ENCODE results near the gene ANKRA2. TPM values are rescaled to one million over a fixed set of nuclear protein-coding genes. Genes with fewer than 3 reads are reported as not detected.

The ANKRA2 gene
- total and polyA plus RNA-seq, 4 experiments from 2014 or later: 15.9 to 59.4 (median 40.2) TPM

- no peak for DNase-seq
- Histone ChIP-seq H3K9me3 (ENCODE audit: control insufficient read depth in 1 of 2, low read length in 2 of 2) (no peaks in the 10 kb centered on the region), H3K36me3 (ENCODE audit: insufficient read depth, low read length) (peaks cover 20% of the 10 kb centered on the region), H3K4me1 (ENCODE audit: insufficient read depth, low read length) (no peaks in the 10 kb centered on the region), H3K27ac (ENCODE audit: low read depth, low read length) (no peak overlapping the region), H3K4me3 (ENCODE audit: low read length in 2 of 2) (no peak overlapping the region), H3K27me3 (ENCODE audit: insufficient read depth, low read length) (no peaks in the 10 kb centered on the region)
- ChIA-PET POLR2A (ENCODE audit: partially characterized antibody) (no interaction called here), CTCF (ENCODE audit: partially characterized antibody) (no interaction called here)
- Mint-ChIP-seq H3K36me3 (peaks cover 18 to 23% of the 10 kb centered on the region in 2 donors), H3K4me1 (peaks cover 0 to 1% (median 0%) of the 10 kb centered on the region in 4 donors), H3K4me3 (no peak overlapping the region), H3K27me3 (peaks cover 0 to 5% of the 10 kb centered on the region in 2 donors), H3K9me3 (no peaks in the 10 kb centered on the region), H3K27ac (no peak overlapping the region)
- intact Hi-C loops (cut with micrococcal nuclease): no loop called here
Observed at GRCh38 chr5:73550016-73550415, 15.4 kb downstream of the ANKRA2 start.

- Mint-ChIP-seq H3K36me3 (no peaks in the 10 kb centered on the region), H3K4me3 (no peak overlapping the region), H3K4me1 (no peaks in the 10 kb centered on the region), H3K27me3 (peaks cover 10 to 24% of the 10 kb centered on the region in 2 donors), H3K27ac (no peak overlapping the region), H3K9me3 (no peaks in the 10 kb centered on the region)
- no peaks in the 10 kb centered on the region for H3K9me3 ChIP-seq (ENCODE audit: control insufficient read depth in 1 of 2, low read length in 2 of 2)
- H3K4me1 ChIP-seq (ENCODE audit: insufficient read depth, low read length): no peaks in the 10 kb centered on the region
- intact Hi-C loops (cut with micrococcal nuclease): no loop called here
- H3K27me3 ChIP-seq (ENCODE audit: insufficient read depth, low read length): no peaks in the 10 kb centered on the region
- ChIA-PET POLR2A (ENCODE audit: partially characterized antibody) (no interaction called here), CTCF (ENCODE audit: partially characterized antibody) (interaction anchor here (1.7 kb wide), 1 partner anchor 9 kb away, joined by 5 read pairs; no protein-coding TSS in a partner anchor)
- H3K27ac ChIP-seq (ENCODE audit: low read depth, low read length): no peak overlapping the region
- H3K36me3 ChIP-seq (ENCODE audit: insufficient read depth, low read length): no peaks in the 10 kb centered on the region
- DNase-seq: no peak
- H3K4me3 ChIP-seq (ENCODE audit: low read length in 2 of 2): no peak overlapping the region
Observed at GRCh38 chr5:73545403-73545779, 20.0 kb downstream of the ANKRA2 start.

- Mint-ChIP-seq H3K27ac (no peak overlapping the region), H3K4me1 (no peaks in the 10 kb centered on the region), H3K27me3 (peaks cover 12 to 30% of the 10 kb centered on the region in 2 donors), H3K36me3 (no peaks in the 10 kb centered on the region), H3K9me3 (no peaks in the 10 kb centered on the region), H3K4me3 (no peak overlapping the region)
- DNase-seq: no peak
- intact Hi-C loops (cut with micrococcal nuclease): no loop called here
- Histone ChIP-seq H3K9me3 (ENCODE audit: control insufficient read depth in 1 of 2, low read length in 2 of 2) (no peaks in the 10 kb centered on the region), H3K27me3 (ENCODE audit: insufficient read depth, low read length) (no peaks in the 10 kb centered on the region), H3K36me3 (ENCODE audit: insufficient read depth, low read length) (no peaks in the 10 kb centered on the region), H3K4me1 (ENCODE audit: insufficient read depth, low read length) (no peaks in the 10 kb centered on the region), H3K27ac (ENCODE audit: low read depth, low read length) (no peak overlapping the region), H3K4me3 (ENCODE audit: low read length in 2 of 2) (no peak overlapping the region)
- ChIA-PET POLR2A (ENCODE audit: partially characterized antibody) (no interaction called here), CTCF (ENCODE audit: partially characterized antibody) (interaction anchor here (1.3 to 1.5 kb wide), 2 partner anchors 10 to 15 kb away, joined by 3 to 4 read pairs; no protein-coding TSS in a partner anchor)
Observed at GRCh38 chr5:73544429-73545402, 20.7 kb downstream of the ANKRA2 start.

DNA sequence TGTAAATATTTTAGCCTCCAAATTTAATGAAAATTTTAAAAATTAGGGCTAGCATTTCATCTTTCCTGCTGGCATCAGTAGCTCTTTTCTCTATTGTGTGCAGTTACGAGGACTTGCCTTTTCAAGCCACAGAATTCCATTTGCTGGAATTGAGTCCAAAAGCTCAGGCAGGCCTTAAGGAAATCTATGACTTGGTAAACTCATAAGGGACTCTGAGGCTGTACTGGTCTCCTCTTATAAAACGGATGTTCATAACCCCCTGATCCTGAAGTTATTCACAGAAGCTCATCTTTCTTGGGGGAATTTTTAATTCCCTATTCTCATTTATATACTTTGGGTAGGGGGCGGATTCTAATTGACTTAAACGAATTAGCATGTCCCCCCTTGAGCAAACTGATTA, 23.4 kb downstream of the ANKRA2 start:
- H3K36me3 ChIP-seq (ENCODE audit: insufficient read depth, low read length): no peaks in the 10 kb centered on the region
- no peak overlapping the region for H3K4me3 ChIP-seq (ENCODE audit: low read length in 2 of 2)
- Mint-ChIP-seq H3K4me3 (no peak overlapping the region), H3K9me3 (no peaks in the 10 kb centered on the region), H3K27me3 (peaks cover 12 to 31% of the 10 kb centered on the region in 2 donors), H3K27ac (no peak overlapping the region), H3K36me3 (no peaks in the 10 kb centered on the region), H3K4me1 (no peaks in the 10 kb centered on the region)
- H3K4me1 ChIP-seq (ENCODE audit: insufficient read depth, low read length): no peaks in the 10 kb centered on the region
- CTCF ChIA-PET (ENCODE audit: partially characterized antibody): interaction anchor here (1.2 kb wide), 2 partner anchors 21 to 26 kb away, joined by 3 read pairs; no protein-coding TSS in a partner anchor
- DNase-seq: no peak
- H3K9me3 ChIP-seq (ENCODE audit: control insufficient read depth in 1 of 2, low read length in 2 of 2): no peaks in the 10 kb centered on the region
- H3K27me3 ChIP-seq (ENCODE audit: insufficient read depth, low read length): no peaks in the 10 kb centered on the region
- intact Hi-C loops (cut with micrococcal nuclease): no loop called here
- H3K27ac ChIP-seq (ENCODE audit: low read depth, low read length): no peak overlapping the region
- POLR2A ChIA-PET (ENCODE audit: partially characterized antibody): interaction anchor here (1.2 kb wide), 1 partner anchor 23 kb away, joined by 3 read pairs; the partner anchor contains the start of gene ANKRA2

- H3K4me3 Mint-ChIP-seq: no peak overlapping the region
- CTCF ChIA-PET (ENCODE audit: partially characterized antibody): interaction anchor here (7.1 kb wide), 1 partner anchor 21 kb away, joined by 143 read pairs; no protein-coding TSS in a partner anchor
- no peaks in the 10 kb centered on the region for H3K36me3 Mint-ChIP-seq
- intact Hi-C loops (cut with micrococcal nuclease): no loop called here
- no peaks in the 10 kb centered on the region for H3K27me3 ChIP-seq (ENCODE audit: insufficient read depth, low read length)
- POLR2A ChIA-PET (ENCODE audit: partially characterized antibody): no interaction called here
- no peaks in the 10 kb centered on the region for H3K9me3 Mint-ChIP-seq
- no peaks in the 10 kb centered on the region for H3K4me1 ChIP-seq (ENCODE audit: insufficient read depth, low read length)
- peaks cover 14 to 27% of the 10 kb centered on the region in 2 donors for H3K27me3 Mint-ChIP-seq
- no peak overlapping the region for H3K27ac ChIP-seq (ENCODE audit: low read depth, low read length)
- H3K4me3 ChIP-seq (ENCODE audit: low read length in 2 of 2): no peak overlapping the region
- no peaks in the 10 kb centered on the region for H3K36me3 ChIP-seq (ENCODE audit: insufficient read depth, low read length)
- no peak for DNase-seq
- peaks cover 0 to 2% (median 0%) of the 10 kb centered on the region in 4 donors for H3K4me1 Mint-ChIP-seq
- H3K9me3 ChIP-seq (ENCODE audit: control insufficient read depth in 1 of 2, low read length in 2 of 2): no peaks in the 10 kb centered on the region
- no peak overlapping the region for H3K27ac Mint-ChIP-seq
Observed at GRCh38 chr5:73540192-73540591, 25.2 kb downstream of the ANKRA2 start.

- Mint-ChIP-seq H3K4me1 (peaks cover 0 to 2% (median 0%) of the 10 kb centered on the region in 4 donors), H3K27ac (no peak overlapping the region), H3K27me3 (peaks cover 14 to 25% of the 10 kb centered on the region in 2 donors), H3K36me3 (no peaks in the 10 kb centered on the region), H3K4me3 (no peak overlapping the region), H3K9me3 (no peaks in the 10 kb centered on the region)
- H3K36me3 ChIP-seq (ENCODE audit: insufficient read depth, low read length): no peaks in the 10 kb centered on the region
- no peak for DNase-seq
- intact Hi-C loops (cut with micrococcal nuclease): no loop called here
- no peaks in the 10 kb centered on the region for H3K9me3 ChIP-seq (ENCODE audit: control insufficient read depth in 1 of 2, low read length in 2 of 2)
- CTCF ChIA-PET (ENCODE audit: partially characterized antibody): interaction anchor here (1.0 to 7.1 kb wide), 3 partner anchors 9 to 86 kb away, joined by 3 to 143 read pairs (median 5); no protein-coding TSS in a partner anchor
- no peaks in the 10 kb centered on the region for H3K4me1 ChIP-seq (ENCODE audit: insufficient read depth, low read length)
- POLR2A ChIA-PET (ENCODE audit: partially characterized antibody): no interaction called here
- no peaks in the 10 kb centered on the region for H3K27me3 ChIP-seq (ENCODE audit: insufficient read depth, low read length)
- no peak overlapping the region for H3K4me3 ChIP-seq (ENCODE audit: low read length in 2 of 2)
- no peak overlapping the region for H3K27ac ChIP-seq (ENCODE audit: low read depth, low read length)
Observed at GRCh38 chr5:73539730-73540129, 25.7 kb downstream of the ANKRA2 start.

GRCh38 chr5:73534971-73535370, 30.5 kb downstream of the ANKRA2 start:
- intact Hi-C loops (cut with micrococcal nuclease): no loop called here
- H3K4me1 Mint-ChIP-seq: peaks cover 0 to 2% (median 0%) of the 10 kb centered on the region in 4 donors
- no peak overlapping the region for H3K27ac Mint-ChIP-seq
- peaks cover 14 to 15% of the 10 kb centered on the region in 2 donors for H3K27me3 Mint-ChIP-seq
- H3K36me3 ChIP-seq (ENCODE audit: insufficient read depth, low read length): no peaks in the 10 kb centered on the region
- H3K4me1 ChIP-seq (ENCODE audit: insufficient read depth, low read length): no peaks in the 10 kb centered on the region
- DNase-seq: no peak
- H3K4me3 ChIP-seq (ENCODE audit: low read length in 2 of 2): no peak overlapping the region
- no peaks in the 10 kb centered on the region for H3K36me3 Mint-ChIP-seq
- H3K27me3 ChIP-seq (ENCODE audit: insufficient read depth, low read length): no peaks in the 10 kb centered on the region
- CTCF ChIA-PET (ENCODE audit: partially characterized antibody): interaction anchor here (0.7 to 7.1 kb wide), 5 partner anchors 9 to 451 kb away, joined by 3 to 143 read pairs (median 5); partner anchors contain the start of gene BTF3
- POLR2A ChIA-PET (ENCODE audit: partially characterized antibody): no interaction called here
- H3K9me3 Mint-ChIP-seq: no peaks in the 10 kb centered on the region
- H3K9me3 ChIP-seq (ENCODE audit: control insufficient read depth in 1 of 2, low read length in 2 of 2): no peaks in the 10 kb centered on the region
- H3K27ac ChIP-seq (ENCODE audit: low read depth, low read length): no peak overlapping the region
- no peak overlapping the region for H3K4me3 Mint-ChIP-seq
